IMR-90 (cell line): ENCODE data around the gene TJP3. TPM values are rescaled to one million over a fixed set of nuclear protein-coding genes. Genes with fewer than 3 reads are reported as not detected.

Source experiments
- ATAC-seq: fragments of 200-7000 bp; cut with Tn5 transposase; 2 replicates; pipeline ENCODE4 v1.9.1; 2020; ENCODE audit warnings: low read depth, mild to moderate bottlenecking, moderate library complexity
- BruUV-seq: library from RNA; stranded (reverse); fragments of 400-500 nt; replicated peaks from 2 replicates; lab custom pipeline; 2021; lab: Mats Ljungman, UMichigan
- CTCF ChIA-PET: fragments of 300-600 bp; formaldehyde crosslinking; extraction: SDS; loops from one replicate; lab custom pipeline; 2021; ENCODE audit warnings: antibody characterized with exemption; lab: Yijun Ruan, JAX
- POLR2A ChIA-PET: fragments of 300-600 bp; sonication (Branson Sonifier 250); formaldehyde crosslinking; loops from one replicate; lab custom pipeline; 2022; ENCODE audit warnings: antibody characterized with exemption; ENCODE audit not compliant: unreplicated experiment; lab: Charles Lee
- DNase-seq: peaks from one replicate; pipeline ENCODE4 v3.0.0; 2013
- H2AFZ ChIP-seq: replicated peaks from 2 replicates; pipeline ENCODE3; 2013; ENCODE audit warnings: low read length, mild to moderate bottlenecking; ENCODE audit not compliant: poor library complexity
- H2AK5ac ChIP-seq: 2 replicates; pipeline ENCODE4 v1.6.1; 2013; ENCODE audit warnings: low read depth, low read length, inconsistent platforms
- H2AK9ac ChIP-seq: replicated peaks from 2 replicates; pipeline ENCODE3; 2013; ENCODE audit warnings: mild to moderate bottlenecking, low read depth, low read length, moderate library complexity; ENCODE audit not compliant: poor library complexity
- H2BK120ac ChIP-seq: 2 replicates; pipeline ENCODE4 v1.6.1; 2013; ENCODE audit warnings: low read depth, low read length, inconsistent platforms
- H2BK15ac ChIP-seq: 3 replicates; pipeline ENCODE4 v1.6.1; 2013; ENCODE audit warnings: low read depth, low read length, inconsistent platforms
- H2BK20ac ChIP-seq: 2 replicates; pipeline ENCODE4 v1.6.1; 2013; ENCODE audit warnings: low read depth, mild to moderate bottlenecking, inconsistent platforms, low read length, moderate library complexity
- H2BK5ac ChIP-seq: 2 replicates; pipeline ENCODE4 v1.6.1; 2013; ENCODE audit warnings: mild to moderate bottlenecking, low read depth, low read length, inconsistent platforms; ENCODE audit not compliant: poor library complexity, severe bottlenecking
- H3K14ac ChIP-seq: replicated peaks from 2 replicates; pipeline ENCODE4 v1.6.1; 2013; ENCODE audit warnings: low read depth, low read length, inconsistent platforms
- H3K18ac ChIP-seq: 2 replicates; pipeline ENCODE4 v1.6.1; 2013; ENCODE audit warnings: low read depth, low read length, control low read depth
- H3K23ac ChIP-seq: 2 replicates; pipeline ENCODE4 v1.6.1; 2013; ENCODE audit warnings: low read depth, low read length, inconsistent platforms
- H3K27ac ChIP-seq: 2 replicates; pipeline ENCODE4 v1.5.1; 2013; ENCODE audit warnings: mild to moderate bottlenecking, control low read depth, low read length; ENCODE audit not compliant: insufficient read depth
- H3K27me3 ChIP-seq: 2 replicates; pipeline ENCODE4 v1.6.1; 2013; ENCODE audit warnings: low read length; ENCODE audit not compliant: control insufficient read depth, insufficient read depth
- H3K36me3 ChIP-seq: 2 replicates; pipeline ENCODE4 v1.6.1; 2013; ENCODE audit warnings: low read length, mixed read lengths; ENCODE audit not compliant: control insufficient read depth, insufficient read depth
- H3K4ac ChIP-seq: 2 replicates; pipeline ENCODE4 v1.6.1; 2013; ENCODE audit warnings: low read depth, low read length, inconsistent platforms
- H3K4me1 ChIP-seq: 2 replicates; pipeline ENCODE4 v1.6.1; 2013; ENCODE audit warnings: low read length, mixed read lengths; ENCODE audit not compliant: control insufficient read depth, insufficient read depth
- H3K4me2 ChIP-seq: 2 replicates; pipeline ENCODE4 v1.6.1; 2013; ENCODE audit warnings: low read depth, mild to moderate bottlenecking, control low read depth, low read length, moderate library complexity
- H3K4me3 ChIP-seq: 2 replicates; pipeline ENCODE4 v1.5.1; 2013; ENCODE audit warnings: low read depth, mild to moderate bottlenecking, control low read depth, low read length, moderate library complexity; ENCODE audit not compliant: insufficient read depth
- H3K56ac ChIP-seq: 2 replicates; pipeline ENCODE4 v1.6.1; 2013; ENCODE audit warnings: low read length, inconsistent platforms; ENCODE audit not compliant: insufficient read depth; ENCODE audit errors: extremely low read depth
- H3K79me1 ChIP-seq, 2 experiments: 2 replicates each; pipeline ENCODE4 v1.6.1; 2013; ENCODE audit warnings: low read length in 2 of 2, inconsistent platforms in 1 of 2, low read depth in 1 of 2
- H3K9ac ChIP-seq: 2 replicates; pipeline ENCODE4 v1.6.1; 2013; ENCODE audit warnings: low read depth, low read length, control low read depth
- H3K9me1 ChIP-seq: 2 replicates; pipeline ENCODE4 v1.6.1; 2013; ENCODE audit warnings: low read length, inconsistent platforms; ENCODE audit not compliant: insufficient read depth
- H3K9me3 ChIP-seq: 2 replicates; pipeline ENCODE4 v1.6.1; 2013; ENCODE audit warnings: low read length; ENCODE audit not compliant: control insufficient read depth, insufficient read depth
- H4K20me1 ChIP-seq: 2 replicates; pipeline ENCODE4 v1.6.1; 2013; ENCODE audit warnings: low read length, inconsistent platforms; ENCODE audit not compliant: insufficient read depth
- H4K5ac ChIP-seq: 2 replicates; pipeline ENCODE4 v1.6.1; 2013; ENCODE audit warnings: mild to moderate bottlenecking, low read depth, low read length, control low read depth
- H4K8ac ChIP-seq, 2 experiments: 2 replicates each; pipeline ENCODE4 v1.6.1; 2013; ENCODE audit warnings: low read depth in 2 of 2, low read length in 2 of 2, control low read depth in 1 of 2, inconsistent platforms in 1 of 2
- H4K91ac ChIP-seq: 2 replicates; pipeline ENCODE4 v1.6.1; 2013; ENCODE audit warnings: low read depth, low read length, inconsistent platforms; ENCODE audit not compliant: insufficient read depth
- BHLHE40 ChIP-seq: fragments of 150-350 bp; IDR thresholded peaks from 2 replicates; pipeline ENCODE4 v1.6.1; 2016; ENCODE audit warnings: mild to moderate bottlenecking, low read depth, low read length
- CEBPB ChIP-seq: IDR thresholded peaks from 2 replicates; pipeline ENCODE4 v1.6.1; 2012; ENCODE audit warnings: low read depth, low read length, improper control_type of control experiment
- CHD1 ChIP-seq: IDR thresholded peaks from 2 replicates; pipeline ENCODE4 v1.6.1; 2012; ENCODE audit warnings: low read depth, low read length, improper control_type of control experiment
- CTCF ChIP-seq: conservative IDR thresholded peaks from 2 replicates; pipeline ENCODE4 v1.5.1; 2012; ENCODE audit warnings: mild to moderate bottlenecking, low read depth, low read length, improper control_type of control experiment
- FOS ChIP-seq: fragments of 150-350 bp; IDR thresholded peaks from 2 replicates; pipeline ENCODE4 v1.6.1; 2016; ENCODE audit warnings: low read depth, low read length
- MAFK ChIP-seq: IDR thresholded peaks from 2 replicates; pipeline ENCODE4 v1.6.1; 2012; ENCODE audit warnings: low read depth, low read length, improper control_type of control experiment
- MAZ ChIP-seq: IDR thresholded peaks from 2 replicates; pipeline ENCODE4 v1.6.1; 2012; ENCODE audit warnings: low read depth, mild to moderate bottlenecking, low read length, improper control_type of control experiment, moderate library complexity, borderline replicate concordance
- MXI1 ChIP-seq: IDR thresholded peaks from 2 replicates; pipeline ENCODE4 v1.6.1; 2012; ENCODE audit warnings: low read depth, mild to moderate bottlenecking, low read length, moderate library complexity, borderline replicate concordance
- NFE2L2 ChIP-seq: fragments of 150-350 bp; IDR thresholded peaks from 2 replicates; pipeline ENCODE4 v1.6.1; 2016; ENCODE audit warnings: low read depth, mild to moderate bottlenecking, low read length
- POLR2A ChIP-seq: IDR thresholded peaks from 2 replicates; pipeline ENCODE4 v1.6.1; 2012; ENCODE audit warnings: mild to moderate bottlenecking, low read depth, low read length
- RAD21 ChIP-seq: IDR thresholded peaks from 2 replicates; pipeline ENCODE4 v1.6.1; 2012; ENCODE audit warnings: low read length, improper control_type of control experiment
- RCOR1 ChIP-seq: IDR thresholded peaks from 2 replicates; pipeline ENCODE4 v1.6.1; 2012; ENCODE audit warnings: mild to moderate bottlenecking, low read length, improper control_type of control experiment; ENCODE audit not compliant: insufficient replicate concordance
- RFX5 ChIP-seq: IDR thresholded peaks from 2 replicates; pipeline ENCODE4 v1.8.0; 2012; ENCODE audit warnings: low read depth, mild to moderate bottlenecking, low read length, moderate library complexity
- SMC3 ChIP-seq: fragments of 150-350 bp; IDR thresholded peaks from 2 replicates; pipeline ENCODE4 v1.6.1; 2016; ENCODE audit warnings: low read depth, mild to moderate bottlenecking, antibody characterized with exemption, low read length, moderate library complexity
- WGBS, 2 experiments: methylation state at CpG; one replicate each; pipeline versions ENCODE4 v1.1.5 to v1.1.7; 2013; ENCODE audit warnings: missing lambda C conversion rate in 2 of 2; ENCODE audit not compliant: insufficient read length in 1 of 2; ENCODE audit errors: extremely low coverage in 2 of 2; 5-methylcytosine and 5-hydroxymethylcytosine counted together
- dilution Hi-C: fragments of 300-500 bp; cut with HindIII; formaldehyde crosslinking; loops from one replicate; pipeline ENCODE4 v1.14.3; 2018; ENCODE audit warnings: low sequenced_read_pairs; ENCODE audit not compliant: unreplicated experiment
- in situ Hi-C: fragments of 300-500 bp; cut with MboI; formaldehyde crosslinking; loops from 3 replicates; pipeline ENCODE4 v1.14.3; 2019; ENCODE audit warnings: low sequenced_read_pairs, inconsistent platforms, mixed read lengths
- intact Hi-C: fragments of 100-400 bp; cut with micrococcal nuclease; formaldehyde crosslinking; loops from 2 replicates; pipeline ENCODE4 v1.10.0; 2022
- polyA plus RNA-seq, 3 experiments: library from polyadenylated mRNA; depleted of rRNA; stranded (reverse); fragments of >200 nt; gene quantifications; 2 replicates each; pipeline ENCODE4 v1.2.3, GENCODE V29; 2012; ENCODE audit warnings: low replicate concordance in 1 of 3
- total RNA-seq: library from RNA; depleted of rRNA; stranded (reverse); fragments of >200 nt; gene quantifications from 2 replicates; pipeline ENCODE4 v1.2.3, GENCODE V29; 2012
- TF ChIP-seq, protein P1 (sequence below): fragments of 150-350 bp; IDR thresholded peaks from 2 replicates; pipeline ENCODE4 v1.6.1; 2016; ENCODE audit warnings: low read depth, mild to moderate bottlenecking, low read length, moderate library complexity, borderline replicate concordance
- TF ChIP-seq, protein P2 (sequence below): fragments of 150-350 bp; IDR thresholded peaks from 2 replicates; pipeline ENCODE4 v1.6.1; 2017; ENCODE audit warnings: mild to moderate bottlenecking, antibody characterized with exemption, low read length, low read depth

Gene TJP3
- total and polyA plus RNA-seq, 2 of the 4 experiments (the other 2 are of a cell fraction): not detected

GRCh38 chr19:3696660-3696995 is 11.6 kb upstream of the TJP3 start:
- H3K4me3 ChIP-seq: no peak overlapping the region

More at GRCh38 chr19:3696660-3696995, 11.6 kb upstream of the TJP3 start:
- no peak overlapping the region for H2BK120ac ChIP-seq
- no peak overlapping the region for H3K4me2 ChIP-seq
- no peak overlapping the region for H4K91ac ChIP-seq
- H3K9ac ChIP-seq: no peak overlapping the region
- in situ Hi-C loops (no loop called here), dilution Hi-C loops (no loop called here), intact Hi-C loops (no loop called here)
- H2BK20ac ChIP-seq: no peak overlapping the region
- H3K56ac ChIP-seq: no peak overlapping the region
- H2AK5ac ChIP-seq: no peak overlapping the region; the same call in 1 of the 2 replicates
- TF ChIP-seq MAFK (no peak), FOS (no peak), CEBPB (no peak), RCOR1 (no peak), NFE2L2 (no peak), SMC3 (no peak), RFX5 (no peak), CHD1 (no peak), RAD21 (no peak), POLR2A (no peak), MAZ (no peak), CTCF (no peak), MXI1 (no peak), BHLHE40 (no peak)
- TF ChIP-seq, protein P1, sequence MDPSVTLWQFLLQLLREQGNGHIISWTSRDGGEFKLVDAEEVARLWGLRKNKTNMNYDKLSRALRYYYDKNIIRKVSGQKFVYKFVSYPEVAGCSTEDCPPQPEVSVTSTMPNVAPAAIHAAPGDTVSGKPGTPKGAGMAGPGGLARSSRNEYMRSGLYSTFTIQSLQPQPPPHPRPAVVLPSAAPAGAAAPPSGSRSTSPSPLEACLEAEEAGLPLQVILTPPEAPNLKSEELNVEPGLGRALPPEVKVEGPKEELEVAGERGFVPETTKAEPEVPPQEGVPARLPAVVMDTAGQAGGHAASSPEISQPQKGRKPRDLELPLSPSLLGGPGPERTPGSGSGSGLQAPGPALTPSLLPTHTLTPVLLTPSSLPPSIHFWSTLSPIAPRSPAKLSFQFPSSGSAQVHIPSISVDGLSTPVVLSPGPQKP: no peak
- TF ChIP-seq, protein P2, sequence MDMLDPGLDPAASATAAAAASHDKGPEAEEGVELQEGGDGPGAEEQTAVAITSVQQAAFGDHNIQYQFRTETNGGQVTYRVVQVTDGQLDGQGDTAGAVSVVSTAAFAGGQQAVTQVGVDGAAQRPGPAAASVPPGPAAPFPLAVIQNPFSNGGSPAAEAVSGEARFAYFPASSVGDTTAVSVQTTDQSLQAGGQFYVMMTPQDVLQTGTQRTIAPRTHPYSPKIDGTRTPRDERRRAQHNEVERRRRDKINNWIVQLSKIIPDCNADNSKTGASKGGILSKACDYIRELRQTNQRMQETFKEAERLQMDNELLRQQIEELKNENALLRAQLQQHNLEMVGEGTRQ: no peak
- H3K4ac ChIP-seq: no peak overlapping the region
- H4K20me1 ChIP-seq: peaks cover 77% of the 10 kb centered on the region
- no peak overlapping the region for H4K5ac ChIP-seq
- H3K9me1 ChIP-seq: 0 out of 2 replicates have a peak, but pooled peaks cover 9% of the 10 kb centered on the region
- ATAC-seq (no peak), DNase-seq (no peak)
- no peak overlapping the region for H2AFZ ChIP-seq
- H3K79me1 ChIP-seq: peaks cover 0 to 63% of the 10 kb centered on the region in 2 experiments; a peak in 3 of 4 replicates
- no peak overlapping the region for H4K8ac ChIP-seq
- no peak overlapping the region for H3K14ac ChIP-seq
- H3K18ac ChIP-seq: no peak overlapping the region
- H2AK9ac ChIP-seq: no peak overlapping the region
- H2BK15ac ChIP-seq: no peak overlapping the region
- WGBS, 2 experiments: 94% methylated on average over 7 of the region's 10 CpGs; no CpG with 5 or more reads in 1 of the 2 experiments
- no peaks in the 10 kb centered on the region for H3K9me3 ChIP-seq
- H3K4me1 ChIP-seq: peaks cover 8% of the 10 kb centered on the region; the same call in 1 of the 2 replicates
- H3K27me3 ChIP-seq: no peaks in the 10 kb centered on the region
- no peak overlapping the region for H3K23ac ChIP-seq
- H2BK5ac ChIP-seq: no peak overlapping the region
- H3K27ac ChIP-seq: no peak overlapping the region
- CTCF ChIA-PET: no interaction called here
- POLR2A ChIA-PET: no interaction called here
- no TSS peak for BruUV-seq
- peaks cover 3% of the 10 kb centered on the region; the same call in 1 of the 2 replicates for H3K36me3 ChIP-seq
